Gastroesophageal sphincter (tissue), 3 donors: ENCODE measurements around the gene ICAM5.
"Not testable (repeated sequence)": the region's sequence is repeated elsewhere in the genome, so short reads cannot be mapped to it uniquely, and the experiment has no call there.

ENCODE experiments used
- CTCF ChIP-seq, 4 experiments: fragments of 200-600 bp in 2 of 4; fragments of 450-650 bp in 2 of 4; sonication (generic) in 1 of 4; IDR thresholded peaks; one replicate each; pipeline ENCODE4 v1.5.1; 2017 to 2019; ENCODE audit warnings: antibody characterized with exemption in 4 of 4, mild to moderate bottlenecking in 2 of 4, moderate library complexity in 2 of 4
- POLR2A ChIP-seq, 2 donors: fragments of 450-650 bp; IDR thresholded peaks; one replicate each; pipeline ENCODE4 v1.6.1; 2017; ENCODE audit warnings: antibody characterized with exemption in 2 of 2, mild to moderate bottlenecking in 2 of 2, moderate library complexity in 1 of 2
- POLR2AphosphoS5 ChIP-seq: sonication (generic); formaldehyde crosslinking; IDR thresholded peaks from one replicate; pipeline ENCODE4 v1.6.1; 2017; ENCODE audit warnings: antibody characterized with exemption

DNA sequence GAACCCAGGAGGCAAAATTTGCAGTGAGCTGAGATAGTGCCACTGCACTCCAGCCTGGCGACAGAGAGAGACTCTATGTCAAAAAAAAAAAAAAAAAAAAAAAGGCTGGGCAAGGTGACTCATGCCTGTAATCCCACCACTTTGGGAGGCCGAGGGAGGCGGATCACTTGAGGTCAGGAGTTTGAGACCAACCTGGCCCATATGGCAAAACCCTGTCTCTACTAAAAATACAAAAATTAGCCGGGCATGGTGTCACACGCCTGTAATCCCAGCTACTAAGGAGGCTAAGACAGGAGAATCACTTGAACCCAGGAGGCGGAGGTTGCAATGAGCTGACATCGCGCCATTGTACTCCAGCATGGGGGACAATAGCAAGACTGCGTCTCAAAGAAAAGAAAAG is 47.0 kb downstream of the ICAM5 start:
- TF ChIP-seq CTCF (IDR thresholded peaks at IDR 0.05); POLR2A (IDR thresholded peaks at IDR 0.05); POLR2AphosphoS5: not testable (repeated sequence)
